GM12878 (cell line): ENCODE data around the gene USO1. TPM values are rescaled to one million over a fixed set of nuclear protein-coding genes. Genes with fewer than 3 reads are reported as not detected.

Experiments
- ATAC-seq: fragments of 200-7000 bp; cut with Tn5 transposase; 3 replicates; pipeline ENCODE4 v1.9.1; 2020; ENCODE audit warnings: mild to moderate bottlenecking, moderate library complexity
- BruUV-seq: library from RNA; stranded (reverse); fragments of 400-500 nt; replicated peaks from 2 replicates; lab custom pipeline; 2021; lab: Mats Ljungman, UMichigan
- CTCF ChIA-PET: fragments of 300-600 bp; sonication (Branson Sonifier 250); formaldehyde crosslinking; extraction: SDS; loops from one replicate; lab custom pipeline; 2021; ENCODE audit warnings: inconsistent platforms; lab: Yijun Ruan, JAX
- POLR2A ChIA-PET: fragments of 350-600 bp; formaldehyde crosslinking; extraction: SDS; loops from one replicate; lab custom pipeline; 2021; ENCODE audit warnings: inconsistent platforms; lab: Charles Lee
- RAD21 ChIA-PET: fragments of 300-600 bp; sonication (Branson Sonifier 250); formaldehyde crosslinking; loops from one replicate; lab custom pipeline; 2023; ENCODE audit warnings: antibody characterized with exemption; ENCODE audit not compliant: unreplicated experiment; lab: Charles Lee
- SMC1A ChIA-PET: fragments of 300-600 bp; sonication (Branson Sonifier 250); formaldehyde crosslinking; loops from one replicate; lab custom pipeline; 2023; ENCODE audit not compliant: unreplicated experiment, uncharacterized antibody; lab: Charles Lee
- DNase-seq: peaks from one replicate; pipeline ENCODE4 v3.0.0-alpha.2; 2011; ENCODE audit warnings: low read depth, low spot score
- FAIRE-seq: peaks from 3 replicates; lab custom pipeline; 2011; peaks lifted over from hg19 to GRCh38; lab: Jason Lieb, UNC
- H2AFZ ChIP-seq: 2 replicates; pipeline ENCODE4 v1.6.0; 2011; ENCODE audit warnings: low read depth, low read length, control low read depth; ENCODE audit not compliant: control insufficient read depth
- H3K27ac ChIP-seq: 2 replicates; pipeline ENCODE4 v1.5.1; 2011; ENCODE audit warnings: control low read depth; ENCODE audit not compliant: control insufficient read depth, insufficient read depth
- H3K27me3 ChIP-seq, 2 experiments: replicated peaks in 1 of 2; 2 replicates each; pipeline versions ENCODE4 v1.6.0 to v1.6.1; 2011; ENCODE audit warnings: low read length in 1 of 2; ENCODE audit not compliant: control insufficient read depth in 2 of 2, insufficient read depth in 2 of 2
- H3K36me3 ChIP-seq, 2 experiments: 2 replicates each; pipeline ENCODE4 v1.5.1; 2011; ENCODE audit warnings: low read length in 1 of 2; ENCODE audit not compliant: control insufficient read depth in 2 of 2, insufficient read depth in 2 of 2
- H3K4me1 ChIP-seq: 2 replicates; pipeline ENCODE4 v1.6.1; 2011; ENCODE audit warnings: mild to moderate bottlenecking, low read length, moderate library complexity, mixed read lengths; ENCODE audit not compliant: control insufficient read depth, insufficient read depth
- H3K4me2 ChIP-seq: 2 replicates; pipeline ENCODE4 v1.6.0; 2011; ENCODE audit warnings: control low read depth; ENCODE audit not compliant: control insufficient read depth, insufficient read depth
- H3K4me3 ChIP-seq: fragments of 200-600 bp; sonication (generic); 2 replicates; pipeline ENCODE4 v1.5.1; 2016
- H3K79me2 ChIP-seq: 2 replicates; pipeline ENCODE4 v1.6.0; 2011; ENCODE audit warnings: low read length; ENCODE audit not compliant: control insufficient read depth, insufficient read depth
- H3K9ac ChIP-seq: 2 replicates; pipeline ENCODE4 v1.8.0; 2011; ENCODE audit warnings: low read length, control low read depth, mixed read lengths; ENCODE audit not compliant: control insufficient read depth, insufficient read depth
- H3K9me3 ChIP-seq: replicated peaks from 3 replicates; pipeline ENCODE4 v1.5.1; 2011; ENCODE audit warnings: mild to moderate bottlenecking, low read length; ENCODE audit not compliant: control insufficient read depth, insufficient read depth
- H4K20me1 ChIP-seq: 2 replicates; pipeline ENCODE4 v1.6.0; 2011; ENCODE audit not compliant: control insufficient read depth, insufficient read depth
- ATF7 ChIP-seq: fragments of 450-650 bp; IDR thresholded peaks from 2 replicates; pipeline ENCODE4 v1.6.1; 2016; ENCODE audit warnings: low read depth, mild to moderate bottlenecking
- CREM ChIP-seq: IDR thresholded peaks from 2 replicates; pipeline ENCODE4 v1.6.1; 2014; ENCODE audit warnings: antibody characterized with exemption, low read depth
- ELK1 ChIP-seq: IDR thresholded peaks from 2 replicates; pipeline ENCODE4 v1.6.1; 2012; ENCODE audit warnings: low read depth, low read length, improper control_type of control experiment
- FOXM1 ChIP-seq: IDR thresholded peaks from 2 replicates; pipeline ENCODE4 v1.6.1; 2012; ENCODE audit warnings: low read depth, mild to moderate bottlenecking, inconsistent platforms, low read length, moderate library complexity
- HCFC1 ChIP-seq: fragments of 150-350 bp; IDR thresholded peaks from 2 replicates; pipeline ENCODE4 v1.6.1; 2014; ENCODE audit warnings: low read length
- JUNB ChIP-seq: IDR thresholded peaks from 2 replicates; pipeline ENCODE4 v1.6.1; 2016; ENCODE audit warnings: antibody characterized with exemption, mild to moderate bottlenecking
- KLF5 ChIP-seq: fragments of 450-650 bp; IDR thresholded peaks from 2 replicates; pipeline ENCODE4 v1.6.1; 2014; ENCODE audit warnings: mild to moderate bottlenecking; ENCODE audit not compliant: partially characterized antibody
- NR2F1 ChIP-seq: fragments of 450-650 bp; conservative IDR thresholded peaks from 2 replicates; pipeline ENCODE4 v1.6.1; 2017; ENCODE audit warnings: mild to moderate bottlenecking
- POLR2A ChIP-seq: IDR thresholded peaks from 2 replicates; pipeline ENCODE4 v1.6.1; 2011; ENCODE audit warnings: low read depth, mild to moderate bottlenecking, low read length
- POLR2AphosphoS5 ChIP-seq: IDR thresholded peaks from 2 replicates; pipeline ENCODE4 v1.6.1; 2011; ENCODE audit warnings: mild to moderate bottlenecking, low read length, inconsistent platforms
- RCOR1 ChIP-seq: conservative IDR thresholded peaks from 2 replicates; pipeline ENCODE4 v1.6.1; 2012; ENCODE audit warnings: low read depth, low read length, improper control_type of control experiment
- RELB ChIP-seq: fragments of 450-650 bp; IDR thresholded peaks from 2 replicates; pipeline ENCODE4 v1.6.1; 2017; ENCODE audit warnings: low read depth, mild to moderate bottlenecking, moderate library complexity
- SKIL ChIP-seq: fragments of 450-650 bp; IDR thresholded peaks from 2 replicates; pipeline ENCODE4 v1.6.1; 2017; ENCODE audit warnings: mild to moderate bottlenecking, low read depth, inconsistent platforms; ENCODE audit not compliant: poor library complexity, severe bottlenecking
- SRF ChIP-seq, 2 experiments: IDR thresholded peaks; 2 replicates each; pipeline ENCODE4 v1.6.1; 2011; ENCODE audit warnings: low read depth in 2 of 2, low read length in 2 of 2, mild to moderate bottlenecking in 1 of 2, moderate library complexity in 1 of 2
- ZNF24 ChIP-seq: fragments of 450-650 bp; IDR thresholded peaks from 2 replicates; pipeline ENCODE4 v1.6.1; 2017; ENCODE audit warnings: antibody characterized with exemption, mild to moderate bottlenecking
- ZSCAN29 ChIP-seq: fragments of 450-650 bp; IDR thresholded peaks from 2 replicates; pipeline ENCODE4 v1.6.1; 2017; ENCODE audit warnings: mild to moderate bottlenecking, moderate library complexity
- whole genome bisulfite sequencing: methylation state at CpG from one replicate; pipeline ENCODE4 v1.1.6; 2016; ENCODE audit warnings: low lambda C conversion rate; ENCODE audit not compliant: insufficient replicate concordance, insufficient coverage; ENCODE audit errors: missing lambda C conversion rate; 5-methylcytosine and 5-hydroxymethylcytosine counted together
- in situ Hi-C: fragments of 300-500 bp; cut with MboI; formaldehyde crosslinking; loops from 9 replicates; pipeline ENCODE4 v1.14.3; 2018; ENCODE audit warnings: mixed read lengths
- intact Hi-C: fragments of 100-400 bp; cut with micrococcal nuclease; formaldehyde crosslinking; loops from one replicate; pipeline ENCODE4 v1.14.2; 2022; ENCODE audit not compliant: unreplicated experiment
- polyA plus RNA-seq, 11 experiments: library from polyadenylated mRNA; depleted of rRNA in 4 of 11; unstranded in 6 of 11; stranded (reverse) in 5 of 11; fragments of >200 nt; fragmentation: Nextera tagmentation in 4 of 11; fragmentation: Illumina TruSeq in 1 of 11; extraction: Ambion mirVana in 4 of 11; extraction: Trizol in 1 of 11; gene quantifications; 1 replicate in 1 of 11; 2 replicates in 10 of 11; pipeline versions ENCODE4 v1.2.1 to v1.2.3, GENCODE V29; 2011 to 2016; ENCODE audit warnings: inconsistent platforms in 2 of 11, missing spikeins in 2 of 11, low read depth in 1 of 11
- total RNA-seq, 4 experiments: library from RNA; depleted of rRNA in 3 of 4; stranded (reverse); fragments of >200 nt in 3 of 4; fragmentation: Illumina TruSeq in 1 of 4; extraction: Trizol in 1 of 4; gene quantifications; 2 replicates each; pipeline versions ENCODE4 v1.2.1 to v1.2.3, GENCODE V29; 2013 to 2021
- TF ChIP-seq, protein P1 (sequence below): IDR thresholded peaks from 2 replicates; pipeline ENCODE4 v1.6.1; 2012; ENCODE audit warnings: low read depth, low read length, improper control_type of control experiment

USO1 gene
- total and polyA plus RNA-seq, 10 of the 15 experiments (the other 5 are each of a cell fraction or from before 2014, with no cell fraction given): 19.4 to 79.7 (median 59.6) TPM

GRCh38 chr4:75724867-75725724, 719 bp downstream of the USO1 start:
- under 1% methylated on average over 26 of the region's 50 CpGs for WGBS
- SMC1A ChIA-PET: interaction anchor here (0.8 to 6.9 kb wide), 9 partner anchors 15 to 211 kb away, joined by 3 to 98 read pairs (median 6); partner anchors contain the start of genes G3BP2, RCHY1 and THAP6
- FAIRE-seq: peak; percentile 59
- RAD21 ChIA-PET: interaction anchor here (0.6 to 3.7 kb wide), 11 partner anchors 16 to 211 kb away, joined by 3 to 28 read pairs (median 4); partner anchors contain the start of genes G3BP2, RCHY1 and THAP6
- peak; percentile 41 for DNase-seq
- CTCF ChIA-PET: interaction anchor here (0.9 to 4.8 kb wide), 19 partner anchors 8 to 211 kb away, joined by 3 to 40 read pairs (median 6); partner anchors contain the start of genes CDKL2, G3BP2, RCHY1 and THAP6
- Histone ChIP-seq H2AFZ (peak overlapping the region; percentile 75), H3K4me2 (peak overlapping the region; percentile 91), H3K9me3 (no peaks in the 10 kb centered on the region), H3K27ac (peak overlapping the region; percentile 90), H3K4me1 (peaks cover 12% of the 10 kb centered on the region), H3K4me3 (peak overlapping the region; percentile 93), H4K20me1 (no peaks in the 10 kb centered on the region), H3K36me3 (no peaks in the 10 kb centered on the region; a peak in 1 of 4 replicates), H3K79me2 (peaks cover 63% of the 10 kb centered on the region), H3K9ac (peak overlapping the region; percentile 95), H3K27me3 (no peaks in the 10 kb centered on the region)
- POLR2A ChIA-PET: interaction anchor here (0.8 to 4.1 kb wide), 12 partner anchors 10 to 1492 kb away, joined by 3 to 72 read pairs (median 4); partner anchors contain the start of genes G3BP2, RCHY1 and THAP6
- peak; percentile 83 for ATAC-seq
- BruUV-seq: TSS peak; percentile 84
- in situ Hi-C loops (no loop called here), intact Hi-C loops (loop anchor here (1.0 to 5.0 kb wide), 3 partner anchors 27 to 213 kb away; partner anchors contain the start of genes G3BP2, RCHY1 and THAP6)
- TF ChIP-seq, protein P1, sequence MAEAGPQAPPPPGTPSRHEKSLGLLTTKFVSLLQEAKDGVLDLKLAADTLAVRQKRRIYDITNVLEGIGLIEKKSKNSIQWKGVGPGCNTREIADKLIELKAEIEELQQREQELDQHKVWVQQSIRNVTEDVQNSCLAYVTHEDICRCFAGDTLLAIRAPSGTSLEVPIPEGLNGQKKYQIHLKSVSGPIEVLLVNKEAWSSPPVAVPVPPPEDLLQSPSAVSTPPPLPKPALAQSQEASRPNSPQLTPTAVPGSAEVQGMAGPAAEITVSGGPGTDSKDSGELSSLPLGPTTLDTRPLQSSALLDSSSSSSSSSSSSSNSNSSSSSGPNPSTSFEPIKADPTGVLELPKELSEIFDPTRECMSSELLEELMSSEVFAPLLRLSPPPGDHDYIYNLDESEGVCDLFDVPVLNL: no peak
- TF ChIP-seq RELB (peak; percentile 40; the same call in 1 of the 2 replicates), ZSCAN29 (peak; percentile 12; the same call in 1 of the 2 replicates), POLR2A (peak; percentile 84), SKIL (peak; percentile 38), SRF (IDR thresholded peaks at IDR 0.05; ENCODE audit: low read depth in 2 of 2, low read length in 2 of 2) (0 out of 4 replicates have a peak, but pooled peaks of 1 of the 2 experiments have one; percentile 12), KLF5 (no peak), NR2F1 (peak; percentile 63), CREM (0 out of 2 replicates have a peak, but pooled peaks have one; percentile 7), ATF7 (no peak), ELK1 (0 out of 2 replicates have a peak, but pooled peaks have one; percentile 4), JUNB (no peak), HCFC1 (0 out of 2 replicates have a peak, but pooled peaks have one; percentile 20), FOXM1 (no peak), POLR2AphosphoS5 (peak; percentile 78), RCOR1 (0 out of 2 replicates have a peak, but pooled peaks have one; percentile 13), ZNF24 (0 out of 2 replicates have a peak, but pooled peaks have one; percentile 39)
